Measurements from ENCODE around the gene GABBR1.

Gene GABBR1

GRCh38 chr6:29653452-29654038 lies 20.6 kb upstream of the GABBR1 start:
- no peak for DNase-seq (ENCODE audit: low read depth in 1 of 2, low spot score in 1 of 2)

DNA sequence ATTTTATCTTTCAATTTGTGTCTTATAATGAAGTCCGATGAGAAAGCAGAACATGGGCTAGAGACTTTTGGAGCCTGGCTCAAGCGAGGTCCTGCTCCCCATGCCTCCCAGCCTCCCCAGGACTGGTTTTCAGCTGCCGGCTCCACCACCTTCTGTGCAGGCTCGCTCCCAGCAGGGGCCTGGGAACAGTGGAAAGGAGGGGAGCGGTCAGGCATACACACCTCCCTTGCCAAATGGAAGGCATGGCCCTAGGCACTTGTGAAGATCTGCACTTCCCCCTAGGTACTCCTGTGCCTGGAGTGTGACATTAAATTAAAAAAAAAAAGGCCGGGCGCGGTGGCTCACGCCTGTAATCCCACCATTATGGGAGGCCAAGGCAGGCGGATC lies 19.2 kb upstream of the GABBR1 start:
- DNase-seq (ENCODE audit: low read depth in 1 of 2, low spot score in 1 of 2) = no peak

DNA sequence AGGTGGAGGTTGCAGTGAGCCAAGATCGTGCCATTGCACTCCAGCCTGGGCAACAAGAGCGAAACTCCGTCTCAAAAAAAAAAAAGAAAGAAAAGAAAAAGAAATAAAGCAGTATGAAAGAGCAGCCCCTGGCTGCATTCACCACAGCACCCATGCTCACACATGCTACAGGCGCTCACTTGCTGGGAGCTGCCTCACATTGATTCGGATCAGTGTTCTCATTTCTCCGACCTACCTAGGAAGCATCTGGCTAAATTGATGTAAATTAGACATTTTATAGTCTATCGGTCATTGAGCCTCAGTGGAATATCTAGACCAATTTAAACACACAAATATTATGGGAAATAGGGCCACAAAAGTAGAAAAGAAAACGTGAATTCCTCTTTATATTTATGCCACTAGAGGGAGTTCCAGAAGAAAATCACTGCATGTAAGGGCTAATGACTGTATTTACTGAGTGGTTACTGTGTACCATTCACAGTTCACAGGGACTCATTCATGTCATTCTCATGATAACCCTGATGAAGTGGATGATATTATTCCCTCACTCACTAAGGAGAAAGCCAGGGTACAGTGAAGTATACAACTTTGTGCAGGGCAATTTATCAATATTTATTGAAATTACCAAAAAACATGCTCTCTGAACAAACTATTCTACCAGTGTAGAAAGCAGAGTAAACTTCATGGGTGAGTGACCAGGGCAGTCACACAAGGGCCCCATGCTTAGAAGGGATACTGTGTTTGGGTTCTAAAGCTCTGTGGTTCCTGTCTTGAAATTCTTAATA lies 18.6 kb upstream of the GABBR1 start:
- no peak for DNase-seq (ENCODE audit: low read depth in 1 of 2, low spot score in 1 of 2)

GRCh38 chr6:29649701-29650673 lies 17.0 kb upstream of the GABBR1 start:
- DNase-seq (ENCODE audit: low read depth in 1 of 2, low spot score in 1 of 2) = peak; percentile 90 to 91

DNA sequence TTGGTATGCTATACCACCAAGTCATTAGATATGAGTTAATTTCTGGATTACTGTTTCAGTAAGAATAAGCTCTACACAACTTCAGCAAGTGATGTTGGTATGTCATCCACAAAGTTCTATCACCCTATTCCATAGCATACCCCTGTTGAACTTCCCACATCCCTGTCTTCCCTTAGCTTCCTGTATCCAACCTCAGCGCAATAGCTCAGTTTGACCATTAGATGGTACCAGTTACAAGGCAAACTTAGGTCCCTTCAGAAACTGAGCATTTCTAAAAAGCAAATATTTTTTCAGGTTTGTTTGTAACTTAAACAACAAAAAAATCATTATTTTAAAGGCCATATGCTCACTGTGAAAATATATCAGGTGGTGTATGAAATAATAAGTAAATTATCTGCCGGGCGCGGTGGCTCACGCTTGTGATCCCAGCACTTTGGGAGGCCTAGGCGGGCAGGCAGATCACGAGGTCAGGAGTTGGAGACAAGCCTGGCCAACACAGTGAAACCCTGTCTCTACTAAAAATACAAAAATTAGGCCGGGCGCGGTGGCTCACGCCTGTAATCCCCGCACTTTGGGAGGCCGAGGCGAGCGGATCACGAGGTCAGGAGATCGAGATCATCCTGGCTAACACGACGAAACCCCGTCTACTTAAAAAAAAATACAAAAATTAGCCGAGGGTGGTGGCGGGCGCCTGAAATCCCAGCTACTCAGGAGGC lies 15.1 kb upstream of the GABBR1 start:
- no peak for DNase-seq (ENCODE audit: low read depth in 1 of 2, low spot score in 1 of 2)

GRCh38 chr6:29641430-29642148 lies 8.6 kb upstream of the GABBR1 start:
- DNase-seq (ENCODE audit: low read depth in 1 of 2, low spot score in 1 of 2) = no peak

DNA sequence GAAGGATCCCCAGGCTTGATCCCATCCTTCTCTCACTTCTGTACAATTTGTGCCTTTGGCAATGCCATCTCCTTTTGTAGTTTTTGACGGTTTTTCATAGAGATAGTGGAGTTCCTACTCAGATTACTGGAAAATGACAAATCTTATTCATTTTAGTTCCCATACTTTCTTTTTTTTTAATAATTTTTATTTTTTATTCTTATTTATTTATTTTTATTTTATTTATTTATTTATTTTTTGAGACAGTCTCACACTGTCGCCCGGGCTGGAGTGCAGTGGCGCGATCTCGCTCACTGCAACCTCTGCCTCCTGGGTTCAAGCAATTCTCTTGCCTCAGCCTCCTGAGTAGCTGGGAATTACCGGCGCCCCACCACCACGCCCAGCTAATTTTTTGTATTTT lies 4.3 kb upstream of the GABBR1 start:
- DNase-seq (ENCODE audit: low read depth in 1 of 2, low spot score in 1 of 2) = no peak

DNA sequence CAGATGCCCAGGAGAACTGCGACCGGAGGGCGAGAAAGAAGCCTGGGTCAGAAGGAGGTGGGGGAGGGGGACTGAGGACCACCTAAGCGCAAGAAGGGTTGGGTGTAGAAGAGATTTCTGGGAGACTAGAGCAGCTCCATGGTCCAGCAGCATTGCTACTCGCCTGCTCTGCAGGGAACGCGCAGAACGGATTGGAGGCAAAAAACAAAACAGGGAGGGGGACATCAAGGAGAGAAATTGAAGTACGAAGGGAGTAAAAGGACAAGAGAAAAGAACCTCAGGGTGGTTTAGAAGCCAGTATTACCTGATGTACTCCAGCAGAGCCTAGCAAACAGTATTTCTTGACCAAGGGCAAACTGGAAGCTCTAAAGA lies 537 bp upstream of the GABBR1 start:
- DNase-seq (ENCODE audit: low read depth in 1 of 2, low spot score in 1 of 2) = no peak

DNA sequence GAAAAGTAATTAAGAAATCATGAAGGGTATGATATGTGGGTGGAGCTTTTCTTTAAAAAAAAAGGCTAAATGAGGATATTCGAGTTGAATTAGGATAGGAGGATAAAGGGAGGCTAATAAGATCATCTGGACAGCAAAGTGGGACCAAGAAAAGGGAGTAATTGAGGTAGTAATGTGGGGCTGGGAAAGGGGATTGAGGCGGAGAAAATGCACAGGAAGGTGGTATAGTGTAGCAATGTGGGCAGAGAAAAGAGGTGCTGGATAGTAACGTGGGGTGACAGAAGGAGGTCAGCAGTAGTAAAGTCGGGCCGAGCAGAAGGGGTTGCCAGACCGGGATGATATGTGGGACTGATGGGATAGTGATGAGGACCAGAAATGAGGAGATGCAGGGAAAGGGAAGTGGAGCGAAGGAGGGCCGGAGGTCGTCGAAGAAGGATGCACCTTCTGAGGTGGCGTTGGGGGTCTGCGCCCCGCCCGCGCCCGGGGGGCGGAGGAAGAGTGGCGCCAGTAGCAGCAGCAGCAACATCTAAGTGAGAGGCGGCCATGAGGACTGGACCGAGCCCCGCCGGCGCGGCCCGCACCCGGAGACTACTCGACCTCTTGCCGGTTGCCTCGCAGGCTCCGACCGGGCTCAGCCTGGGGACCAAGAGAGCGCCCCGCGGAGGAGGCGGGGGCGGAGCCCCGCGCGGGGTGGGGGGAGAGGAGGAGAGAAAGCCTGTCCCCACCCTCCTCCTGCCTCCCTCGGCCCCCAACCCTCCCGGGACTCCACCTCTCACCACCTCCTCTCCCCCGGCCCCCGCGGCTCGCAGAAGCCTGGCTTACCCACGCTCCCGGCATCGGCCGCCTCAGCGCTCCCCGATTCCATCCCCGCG lies 887 bp downstream of the GABBR1 start:
- peak; percentile 23 to 29 for DNase-seq (ENCODE audit: low read depth in 1 of 2, low spot score in 1 of 2)

DNA sequence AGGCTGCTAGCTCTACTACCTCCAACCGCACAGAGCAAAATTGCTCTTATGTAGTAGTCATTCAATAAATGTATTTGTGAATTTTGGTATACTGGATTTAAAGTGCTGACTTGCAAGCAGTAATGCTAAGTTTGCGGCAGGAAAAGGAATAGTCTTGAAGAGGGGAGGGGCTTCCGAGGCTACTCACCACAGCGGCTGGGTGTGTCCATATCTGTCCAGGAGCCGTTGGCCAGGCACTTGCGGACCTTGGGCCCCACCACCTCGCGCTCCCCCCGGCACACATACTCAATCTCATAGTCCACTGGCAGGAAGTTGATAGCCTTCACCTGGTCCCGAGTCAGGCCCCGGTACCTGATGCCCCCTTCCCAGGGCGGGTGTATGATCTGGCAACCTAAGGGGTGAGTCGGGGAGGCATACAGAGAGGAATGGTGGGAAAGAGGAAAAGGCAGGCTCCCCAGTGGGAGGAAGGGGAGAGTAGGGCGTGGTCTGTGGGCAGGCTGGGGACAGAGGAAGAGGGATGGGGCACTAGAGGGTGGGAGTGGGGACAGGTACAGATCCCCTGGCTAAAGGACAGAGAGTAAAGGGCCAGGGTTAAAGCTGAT lies 1.7 kb downstream of the GABBR1 start:
- DNase-seq (ENCODE audit: low read depth in 1 of 2, low spot score in 1 of 2) = no peak

DNA sequence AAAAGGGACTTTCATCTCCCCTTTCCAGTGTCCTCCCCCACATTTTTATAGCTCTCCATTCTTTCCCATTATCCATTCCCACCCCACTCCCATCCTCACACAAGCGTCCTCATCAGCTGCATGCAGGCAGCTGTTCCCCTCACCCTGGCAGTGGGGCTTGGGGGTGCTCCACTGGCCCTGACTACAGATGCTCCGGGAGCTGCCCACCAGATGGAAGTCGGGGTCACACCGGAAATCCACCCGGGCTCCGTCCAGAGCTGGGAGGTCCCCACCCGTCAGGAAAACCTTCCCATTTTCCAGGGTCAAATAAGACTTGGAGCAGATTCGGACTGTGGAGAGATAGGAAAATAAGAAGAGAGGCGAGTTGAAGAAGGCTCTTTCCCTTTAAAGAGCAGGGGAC lies 2.7 kb downstream of the GABBR1 start:
- DNase-seq (ENCODE audit: low read depth in 1 of 2, low spot score in 1 of 2) = no peak

DNA sequence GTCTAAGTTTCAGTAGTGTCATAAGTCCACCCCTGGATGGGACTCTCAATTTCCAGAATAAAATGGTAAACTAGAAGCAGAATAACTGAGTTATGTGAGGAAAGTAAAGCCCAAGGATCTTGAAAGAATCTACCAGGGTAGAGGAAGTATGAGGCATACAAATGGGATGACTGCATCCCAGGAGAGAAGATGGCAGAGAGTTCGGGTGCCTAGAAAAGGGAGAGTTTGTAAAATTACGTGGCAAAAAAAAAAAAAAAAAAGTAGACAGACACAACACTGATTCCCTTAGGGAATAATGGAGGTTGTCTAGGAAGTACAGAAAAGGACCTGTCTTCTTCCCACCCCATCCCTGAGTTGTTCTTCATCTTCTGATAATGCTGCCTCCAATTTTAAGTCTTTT lies 3.4 kb downstream of the GABBR1 start:
- DNase-seq (ENCODE audit: low read depth in 1 of 2, low spot score in 1 of 2) = no peak

DNA sequence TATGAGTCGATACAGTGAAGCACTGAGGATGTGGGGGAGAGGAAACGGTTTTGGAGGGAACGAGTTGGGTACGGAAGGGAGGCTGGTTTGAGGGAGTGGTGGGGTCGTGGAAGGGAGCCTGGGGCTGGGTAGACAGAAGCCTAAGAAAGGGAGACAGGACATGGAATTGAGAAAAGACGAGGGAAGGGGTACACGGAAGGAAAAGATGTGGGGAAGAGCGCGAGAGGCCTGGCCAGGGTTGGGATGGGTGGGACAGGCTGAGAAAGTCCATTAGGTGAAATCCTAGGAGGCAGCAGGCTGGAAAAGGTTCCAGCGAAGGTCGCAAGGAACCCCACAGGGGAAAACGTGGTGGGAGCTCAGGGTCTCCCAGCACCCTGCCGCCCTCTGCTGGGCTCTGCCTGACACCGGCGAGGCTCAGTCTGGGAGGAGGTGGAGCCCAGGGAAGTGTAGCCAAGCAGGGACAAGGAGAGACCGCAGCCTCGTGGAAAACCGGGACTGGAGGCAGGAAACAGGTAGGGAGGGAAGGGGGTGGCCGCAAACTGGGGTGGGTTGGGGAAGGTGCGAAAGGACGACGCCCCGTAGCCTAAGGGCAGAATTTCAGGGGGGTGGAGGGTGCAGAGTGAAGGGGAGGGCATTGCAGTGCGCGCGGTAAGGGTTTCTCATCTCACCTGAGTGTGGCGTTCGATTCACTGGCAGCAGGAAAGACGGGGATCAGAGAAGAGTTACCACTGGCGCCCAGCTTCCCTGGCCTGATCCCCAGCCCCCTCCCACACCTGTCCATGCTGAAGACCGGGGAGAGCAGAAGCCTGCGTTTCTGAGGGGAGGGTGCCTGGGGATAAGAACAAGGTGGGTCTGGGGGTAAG lies 4.3 kb downstream of the GABBR1 start:
- DNase-seq (ENCODE audit: low read depth in 1 of 2, low spot score in 1 of 2) = peak in 1 of 2 donors; percentile 47

DNA sequence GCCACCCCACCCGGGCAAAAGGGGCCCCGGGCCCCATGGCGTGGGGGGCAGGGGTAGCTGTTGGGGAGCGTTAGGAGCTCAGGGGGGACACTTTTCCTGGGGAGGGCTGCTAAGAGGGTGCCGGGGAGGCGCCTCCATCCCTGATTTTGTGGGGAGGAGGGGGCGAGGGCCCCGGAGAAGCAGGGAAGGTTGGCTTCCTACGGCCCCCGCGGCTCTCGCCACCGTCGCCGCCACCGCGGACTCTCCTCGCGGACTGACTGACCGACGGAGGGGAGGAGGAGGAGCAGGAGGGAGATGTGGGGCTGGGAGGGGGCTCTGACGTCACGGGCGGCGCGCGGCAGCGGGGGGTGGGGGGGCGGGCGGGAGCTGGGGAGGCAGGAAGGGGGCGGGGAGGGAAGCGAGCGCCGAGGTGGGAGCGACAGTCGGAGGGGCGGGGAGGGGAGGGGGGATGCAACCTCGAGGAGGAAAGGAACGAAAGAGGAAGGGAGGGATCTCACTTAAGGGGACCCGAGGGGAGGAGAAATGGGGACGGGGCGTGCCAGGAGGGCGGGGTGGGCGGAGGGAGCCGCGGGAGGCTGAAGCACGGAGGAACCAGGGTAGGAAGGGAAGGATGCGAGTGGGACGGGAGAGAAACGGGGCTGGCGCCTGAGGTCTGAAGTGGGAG lies 5.1 kb downstream of the GABBR1 start:
- peak in 1 of 2 donors; percentile 37 for DNase-seq (ENCODE audit: low read depth in 1 of 2, low spot score in 1 of 2)

- no peak for DNase-seq (ENCODE audit: low read depth in 1 of 2, low spot score in 1 of 2)
Observed at GRCh38 chr6:29626948-29627754, 5.8 kb downstream of the GABBR1 start.

DNA sequence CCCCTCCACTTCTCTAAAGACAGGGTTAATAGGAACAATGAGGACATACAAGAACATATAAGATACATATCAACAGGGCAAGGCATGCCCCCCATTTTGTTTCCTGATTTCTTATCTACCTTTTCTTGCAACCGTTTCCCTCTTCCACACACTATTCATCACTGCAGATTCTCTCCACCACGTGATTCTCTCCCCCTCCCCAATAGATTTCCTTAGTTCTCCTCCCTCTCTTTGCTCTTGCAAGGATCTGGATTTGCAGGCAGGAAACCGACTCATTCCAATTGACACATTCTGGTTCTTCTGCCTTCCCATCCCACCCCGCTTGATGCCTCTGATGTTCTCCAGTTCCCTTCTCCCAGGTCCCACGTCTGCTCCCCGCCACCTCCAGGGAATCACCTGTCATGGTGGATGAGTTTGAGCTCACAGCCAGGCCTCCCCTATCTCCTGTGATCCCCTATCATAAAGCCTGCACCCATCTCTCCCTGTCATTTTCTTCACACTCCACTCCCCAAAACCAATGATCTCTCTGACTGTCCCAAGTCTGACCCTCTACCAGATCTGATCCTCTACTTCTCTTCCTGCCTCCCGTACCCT lies 7.5 kb downstream of the GABBR1 start:
- no peak for DNase-seq (ENCODE audit: low read depth in 1 of 2, low spot score in 1 of 2)
